Retinal pigment epithelial cell (primary cell): Measurements from ENCODE around the gene GATA2.

Experiments used
- DNase-seq: peaks from one replicate; pipeline ENCODE4 v3.0.0-alpha.2; 2010; ENCODE audit warnings: low read depth
- H3K4me3 ChIP-seq: 2 replicates; pipeline ENCODE4 v1.5.1; 2011; ENCODE audit warnings: mild to moderate bottlenecking, low read length, control low read depth, moderate library complexity
- CTCF ChIP-seq: conservative IDR thresholded peaks from 2 replicates; pipeline ENCODE4 v1.5.1; 2011; ENCODE audit warnings: low read depth, low read length, control low read depth, inconsistent platforms

Gene GATA2

DNA sequence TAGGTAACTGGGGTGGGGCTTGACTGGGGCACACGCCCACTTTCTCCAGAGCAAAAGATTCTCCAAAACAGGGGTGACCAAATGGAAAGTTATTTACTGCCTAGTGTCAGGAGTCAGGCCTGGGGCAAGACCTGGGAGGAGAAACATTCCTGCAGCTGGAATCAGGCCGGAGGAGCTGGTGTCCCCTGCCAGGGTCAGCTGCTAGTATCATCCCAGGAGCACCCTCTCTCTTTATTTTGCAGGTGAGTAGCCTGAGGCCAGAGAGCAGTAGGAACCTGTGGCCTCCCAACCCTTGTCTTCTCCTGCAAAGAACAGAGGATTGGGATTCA lies 59.2 kb downstream of the GATA2 start:
- H3K4me3 ChIP-seq: no peak overlapping the region
- no peak for TF ChIP-seq CTCF
- DNase-seq: no peak

GRCh38 chr3:128432971-128433836 lies 59.8 kb downstream of the GATA2 start:
- TF ChIP-seq CTCF: no peak
- peak overlapping the region; percentile 25 for H3K4me3 ChIP-seq

GRCh38 chr3:128432301-128432970 lies 60.6 kb downstream of the GATA2 start:
- peak overlapping the region; percentile 43 for H3K4me3 ChIP-seq
- no peak for TF ChIP-seq CTCF
- DNase-seq: no peak

More at GRCh38 chr3:128432971-128433836, 59.8 kb downstream of the GATA2 start:
- DNase-seq: no peak

DNA sequence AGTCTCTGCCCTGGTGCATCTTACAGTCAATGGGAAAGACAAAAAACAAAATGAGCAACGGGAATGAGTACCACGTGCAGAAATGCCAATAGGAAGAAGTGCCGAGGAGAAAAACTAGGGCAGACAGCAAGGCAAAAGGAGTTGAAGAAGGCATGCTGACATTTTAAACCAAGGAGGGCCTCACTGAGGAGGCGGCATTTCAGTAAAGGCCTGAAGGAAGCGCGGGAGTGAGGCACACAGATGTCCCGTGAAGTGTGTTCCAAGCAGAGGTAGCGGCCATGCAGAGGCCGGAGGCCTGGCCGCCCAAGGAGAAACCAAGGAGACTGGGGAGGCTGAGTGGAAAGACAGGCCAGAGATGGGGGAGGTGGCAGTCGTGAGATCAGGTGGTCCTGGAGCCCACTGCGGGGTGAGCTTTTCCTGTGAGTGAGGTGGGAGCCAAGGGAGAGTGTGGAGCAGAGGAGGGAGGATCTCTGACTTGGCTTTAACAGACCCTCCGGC lies 61.1 kb downstream of the GATA2 start:
- no peak for TF ChIP-seq CTCF
- no peak overlapping the region for H3K4me3 ChIP-seq
- DNase-seq: no peak

GRCh38 chr3:128430731-128431130 lies 62.3 kb downstream of the GATA2 start:
- no peak for DNase-seq
- no peak overlapping the region for H3K4me3 ChIP-seq
- TF ChIP-seq CTCF: no peak

DNA sequence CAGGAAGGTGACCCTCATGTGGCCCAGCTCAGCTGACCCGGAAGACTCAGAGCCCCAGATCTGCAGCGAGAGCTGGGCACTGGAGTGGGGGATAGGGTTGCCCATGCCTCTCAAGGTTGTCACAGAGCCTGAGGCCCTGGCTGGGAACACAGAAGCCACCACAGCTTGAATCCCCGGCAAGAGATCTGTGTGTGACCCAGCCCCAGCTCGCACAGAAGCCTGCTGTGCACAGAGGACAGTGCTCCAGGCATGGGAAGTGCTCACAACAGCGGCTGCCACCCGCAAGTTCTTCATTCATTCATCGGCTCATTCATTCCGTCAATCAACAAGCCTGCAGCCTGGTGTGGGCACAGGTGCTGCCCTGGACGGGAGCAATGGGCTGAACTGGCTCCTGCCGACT lies 62.7 kb downstream of the GATA2 start:
- DNase-seq: no peak
- H3K4me3 ChIP-seq: no peak overlapping the region
- TF ChIP-seq CTCF: no peak
